NCI-H2227 (cell line): Measurements from ENCODE around the gene FZD4.
A peak's percentile ranks its signal among the peaks of the same experiment; 100 is the strongest.
"Not testable (repeated sequence)": the region's sequence is repeated elsewhere in the genome, so short reads cannot be mapped to it uniquely, and the experiment has no call there.

Experiments
- DNase-seq: peaks from one replicate; lab custom pipeline; 2025; ENCODE audit not compliant: unreplicated experiment; lab: John Stamatoyannopoulos, UW

The FZD4 gene

DNA sequence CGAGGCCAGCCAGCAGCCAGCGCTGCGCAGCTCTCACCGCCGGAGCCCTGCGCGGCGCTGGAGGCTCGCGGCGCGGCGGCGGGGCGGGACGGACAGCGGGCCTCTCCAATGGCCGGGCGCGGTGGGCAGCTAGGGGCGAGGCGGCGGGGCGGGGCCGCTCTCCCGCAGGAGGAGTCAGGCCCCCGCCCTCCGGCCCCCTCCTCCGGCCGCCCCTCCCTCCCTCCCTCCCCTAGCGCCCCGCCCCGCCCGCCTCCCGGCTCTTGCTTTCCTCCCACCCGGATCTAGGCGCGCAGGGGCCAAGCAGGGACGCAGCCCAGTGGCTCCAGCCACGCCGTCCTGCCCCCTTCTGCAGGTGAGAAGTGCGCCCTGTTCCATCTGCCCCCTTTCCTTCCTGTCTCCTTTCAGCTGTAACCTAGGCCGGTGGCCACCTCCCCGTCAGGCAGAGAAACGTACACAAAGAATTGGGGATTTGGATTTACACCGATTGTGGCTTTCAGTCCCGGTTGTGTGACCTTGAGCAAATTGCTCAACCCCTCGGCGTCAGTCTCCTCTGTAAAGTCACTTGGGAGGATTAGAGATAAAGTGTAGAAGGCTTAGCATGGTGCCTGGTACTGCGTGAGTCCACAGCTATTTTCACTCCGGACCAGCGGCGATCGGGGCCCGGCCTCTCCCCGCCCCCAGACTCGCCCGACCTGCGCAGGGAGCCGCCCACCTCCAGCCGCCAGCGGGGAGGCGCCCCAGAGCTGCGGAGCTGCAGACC is at the start of gene FZD4:
FZD4 (minus strand) TSS at position 35 of the 760 bp plus-strand sequence. CDS start 310 bp downstream, outside the sequence.
- peak; percentile 90 for DNase-seq

DNA sequence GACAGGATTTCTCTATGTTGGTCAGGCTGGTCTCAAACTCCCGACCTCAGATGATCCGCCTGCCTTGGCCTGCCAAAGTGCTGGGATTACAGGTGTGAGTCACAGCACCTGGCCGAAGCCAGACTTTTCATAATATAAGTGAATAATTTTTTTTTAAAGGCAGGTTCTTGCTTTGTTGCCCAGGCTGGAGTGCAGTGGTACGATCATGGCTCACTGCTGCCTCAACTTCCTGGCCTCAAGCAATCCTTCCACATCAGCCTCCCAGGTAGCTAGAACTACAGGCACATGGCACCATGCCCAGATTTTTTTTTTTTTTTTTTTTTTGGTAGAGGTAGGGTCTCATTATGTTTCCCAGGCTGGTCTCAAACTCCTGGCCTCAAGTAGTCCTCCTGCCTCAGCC is 49.1 kb upstream of the FZD4 start:
- not testable (repeated sequence) for DNase-seq

DNA sequence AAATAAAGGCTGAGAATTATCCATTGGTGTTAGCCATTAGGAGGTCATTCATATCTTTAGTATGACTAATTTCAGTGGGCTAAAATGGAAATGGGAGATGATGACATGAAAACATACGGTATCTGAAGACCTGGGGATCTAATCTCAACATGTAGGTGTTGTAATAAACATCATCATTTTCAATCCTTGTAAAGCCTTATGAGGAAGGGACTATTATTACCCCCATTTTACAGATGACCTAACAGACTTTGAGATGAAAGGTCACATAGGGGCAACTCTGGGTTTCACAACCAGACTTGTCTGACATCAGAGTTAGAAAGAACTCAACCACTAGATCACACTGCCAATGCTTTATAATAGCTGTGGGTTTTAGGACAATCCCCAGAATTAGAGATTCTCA is 47.7 kb upstream of the FZD4 start:
- no peak for DNase-seq

DNA sequence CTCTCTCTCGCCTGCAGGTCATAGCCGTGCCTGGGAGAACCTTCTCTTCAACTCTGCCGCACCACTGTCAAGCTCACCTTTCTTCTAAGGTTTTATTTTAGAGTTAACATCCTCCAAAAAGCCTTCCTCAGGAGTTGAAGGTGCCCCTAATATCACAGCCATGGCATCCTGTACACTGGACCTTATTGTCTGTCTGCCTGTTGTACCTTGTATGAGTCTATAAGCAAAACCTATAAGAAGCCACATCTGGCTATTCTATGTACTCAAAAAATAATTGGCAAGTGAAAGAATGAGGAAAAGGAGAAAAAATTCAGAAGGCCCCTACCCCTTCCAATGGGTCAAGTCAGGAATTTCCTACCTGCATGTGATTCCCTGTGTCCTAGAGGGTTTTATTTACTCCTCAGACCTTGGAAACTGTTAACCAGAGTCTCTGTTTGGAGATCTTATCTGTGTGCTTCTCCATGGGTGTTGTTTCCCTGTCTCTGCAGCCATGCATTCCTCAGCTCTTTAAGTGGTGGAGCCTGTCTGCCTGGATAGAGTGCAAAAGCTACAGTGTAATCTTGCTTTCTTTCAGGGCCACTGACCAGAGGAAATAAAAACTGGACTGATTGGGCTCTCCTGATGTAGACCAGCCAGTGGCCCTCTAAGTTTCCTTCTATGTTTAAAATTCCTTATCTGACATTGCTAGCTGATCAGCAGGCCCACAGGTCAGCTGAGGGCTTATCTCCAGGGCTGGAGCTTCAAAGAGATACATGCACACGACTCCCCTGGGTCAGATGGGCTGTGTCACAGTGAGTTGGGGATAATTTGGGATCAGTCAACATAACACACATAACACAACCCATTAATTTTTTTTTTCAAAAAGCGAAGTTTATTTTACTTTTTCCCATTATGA is 44.9 kb upstream of the FZD4 start:
- no peak for DNase-seq

DNA sequence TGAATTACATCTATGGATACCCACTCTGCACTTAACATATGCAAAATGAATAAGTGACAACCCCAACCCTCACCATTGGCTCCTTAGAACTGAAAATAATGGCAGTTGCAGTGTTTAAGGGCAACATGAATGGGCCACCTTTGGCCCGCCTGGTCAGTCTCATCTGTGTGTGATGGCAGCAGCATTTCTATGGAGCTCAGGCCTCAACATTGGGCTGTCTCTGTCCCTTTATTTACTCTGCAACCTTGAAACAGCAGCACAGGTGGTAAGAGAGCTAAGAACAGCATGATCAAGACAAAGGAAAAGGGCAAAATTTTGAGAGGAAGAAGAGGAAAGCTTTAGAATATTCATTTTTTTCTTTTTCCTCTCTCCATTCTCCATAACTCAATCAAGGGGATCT is 44.2 kb upstream of the FZD4 start:
- no peak for DNase-seq

DNA sequence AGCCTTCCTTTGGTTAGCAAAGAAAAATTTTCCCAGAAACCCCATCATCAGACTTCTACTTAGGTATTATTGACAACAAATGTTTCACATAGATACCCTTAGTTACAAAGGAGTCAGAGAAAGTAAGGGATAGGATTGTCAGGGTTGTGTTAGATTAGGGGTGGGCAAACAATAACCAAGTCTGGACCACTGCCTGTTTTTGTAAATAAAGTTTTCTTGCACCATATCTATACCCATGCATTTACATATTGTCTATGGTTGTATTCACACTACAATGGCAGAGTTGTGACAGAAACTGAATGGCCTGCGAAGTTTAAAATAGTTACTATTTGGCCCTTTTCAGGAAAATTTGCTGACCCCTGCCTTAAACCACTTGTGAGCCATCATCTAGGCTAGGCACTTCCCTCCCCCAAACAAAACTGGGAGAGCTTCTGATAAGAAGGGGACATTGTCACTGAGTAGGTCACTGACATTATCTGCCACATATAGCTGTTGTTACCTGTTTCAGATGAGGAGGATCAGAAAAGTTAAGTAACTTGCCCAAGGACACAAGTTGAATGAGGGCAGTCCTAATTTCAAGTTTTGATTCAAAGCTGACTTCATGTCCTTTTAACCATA is 41.9 kb upstream of the FZD4 start:
- DNase-seq, result no peak

DNA sequence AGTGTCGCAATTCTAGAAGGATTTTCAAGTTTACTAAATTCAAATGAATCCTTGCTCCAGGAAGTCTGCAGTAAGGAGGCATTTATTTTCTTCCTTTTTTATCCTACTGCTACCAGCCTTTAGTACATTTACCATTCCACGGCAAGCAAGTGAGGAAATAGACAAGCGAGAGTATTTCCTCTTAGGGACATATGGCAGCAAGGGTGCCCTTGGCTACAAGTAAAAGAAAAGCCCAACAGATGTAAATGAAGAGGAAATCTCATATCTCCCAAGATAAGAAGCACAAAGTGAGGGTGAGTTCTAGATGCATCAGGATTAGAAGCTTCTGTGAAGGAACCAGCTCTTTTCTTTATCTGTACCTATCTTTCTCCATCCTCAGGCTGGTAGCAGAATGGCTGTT is 37.8 kb upstream of the FZD4 start:
- no peak for DNase-seq

DNA sequence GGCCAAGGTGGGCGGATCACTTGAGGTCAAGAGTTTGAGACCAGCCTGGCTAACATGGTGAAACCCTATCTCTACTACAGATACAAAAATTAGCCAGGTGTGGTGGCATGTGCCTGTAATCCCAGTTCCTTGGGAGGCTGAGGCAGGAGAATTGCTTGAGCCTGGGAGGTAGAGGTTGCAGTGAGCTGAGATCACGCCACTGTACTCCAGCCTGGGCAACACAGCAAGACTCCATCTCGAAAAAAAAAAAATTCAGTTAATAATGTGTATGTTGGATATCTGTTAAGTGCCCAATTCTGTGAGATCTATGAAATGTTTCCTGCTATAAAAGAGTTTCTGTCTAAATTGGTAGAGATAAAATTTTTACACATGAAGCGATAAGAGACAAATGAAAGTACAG is 37.1 kb upstream of the FZD4 start:
- not testable (repeated sequence) for DNase-seq

DNA sequence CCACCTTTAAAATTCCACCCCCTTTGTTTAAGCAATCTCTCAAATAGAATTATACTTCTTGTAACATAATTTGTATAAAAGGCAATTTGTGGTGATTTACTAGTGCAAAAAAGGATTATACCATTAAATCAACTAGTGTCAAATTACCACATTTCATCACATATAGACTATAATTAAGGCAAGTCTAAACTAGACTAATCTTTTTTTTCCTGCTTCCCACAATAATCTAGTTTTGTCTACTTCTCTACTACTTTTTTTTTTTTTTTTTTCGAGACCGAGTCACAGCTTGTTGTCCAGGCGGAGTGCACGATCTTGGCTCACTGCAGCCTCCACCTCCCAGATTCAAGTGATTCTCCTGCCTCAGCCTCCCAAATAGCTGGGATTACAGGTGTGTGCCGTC is 36.1 kb upstream of the FZD4 start:
- no peak for DNase-seq

DNA sequence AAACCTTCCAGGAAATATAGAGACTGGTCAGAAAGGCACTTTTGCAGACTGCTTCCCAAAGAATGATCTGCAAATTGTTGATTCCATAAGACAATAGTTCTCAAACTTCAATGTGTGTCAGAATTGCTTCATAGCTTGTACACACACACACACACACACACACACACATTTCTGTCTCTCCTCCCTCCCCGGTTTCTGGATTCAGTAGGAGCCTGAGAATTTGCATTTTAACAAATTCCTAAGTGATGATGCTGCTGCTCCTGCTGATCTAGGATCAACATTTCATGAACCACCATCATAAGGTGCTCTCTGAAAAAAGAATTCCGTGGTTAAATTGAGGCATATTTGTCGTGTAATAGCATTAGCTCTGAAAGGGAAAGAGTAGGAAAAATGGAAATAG is 35.3 kb upstream of the FZD4 start:
- no peak for DNase-seq

DNA sequence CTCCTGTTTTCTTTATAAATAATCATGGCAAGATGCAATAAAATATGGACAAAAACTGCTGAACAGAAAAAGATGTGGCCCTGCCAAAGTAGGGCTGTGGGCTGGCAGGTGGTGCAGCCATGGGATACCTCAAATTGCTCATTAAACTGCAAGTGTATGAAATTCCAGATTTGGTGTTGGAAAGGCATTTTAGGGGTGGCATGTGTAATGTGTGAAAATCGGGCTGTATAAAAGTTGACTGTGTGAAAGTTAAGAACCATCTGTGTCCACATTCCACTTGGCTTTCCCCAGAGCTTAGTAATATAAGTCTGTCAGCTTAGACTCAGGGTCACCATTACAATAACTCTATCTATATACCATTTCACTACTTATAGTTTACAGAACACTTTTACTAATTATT is 34.8 kb upstream of the FZD4 start:
- no peak for DNase-seq

DNA sequence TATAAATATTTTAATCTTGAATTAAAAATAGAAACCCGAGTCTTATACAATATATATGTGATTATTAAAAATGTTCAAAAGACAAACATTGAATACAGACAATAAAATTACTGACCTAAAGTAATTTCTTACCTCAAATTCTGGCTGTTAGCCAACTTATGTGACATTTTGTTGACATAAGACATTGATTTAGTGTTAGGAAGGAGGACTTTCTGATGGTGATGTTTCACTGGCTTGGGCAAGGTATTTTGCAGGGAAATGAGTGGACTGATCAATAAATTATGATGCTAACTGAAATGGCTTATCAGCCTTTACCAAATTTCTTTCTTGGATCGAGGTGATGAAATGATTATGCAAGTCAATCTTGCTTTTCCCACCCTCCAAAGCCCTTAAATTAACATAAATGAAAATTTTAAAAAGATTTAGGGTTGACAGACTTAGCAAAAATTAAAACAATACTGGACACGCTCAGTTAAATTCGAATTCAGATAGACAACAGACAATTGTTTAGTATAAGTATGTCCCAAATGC is 33.2 kb upstream of the FZD4 start:
- DNase-seq, result no peak

DNA sequence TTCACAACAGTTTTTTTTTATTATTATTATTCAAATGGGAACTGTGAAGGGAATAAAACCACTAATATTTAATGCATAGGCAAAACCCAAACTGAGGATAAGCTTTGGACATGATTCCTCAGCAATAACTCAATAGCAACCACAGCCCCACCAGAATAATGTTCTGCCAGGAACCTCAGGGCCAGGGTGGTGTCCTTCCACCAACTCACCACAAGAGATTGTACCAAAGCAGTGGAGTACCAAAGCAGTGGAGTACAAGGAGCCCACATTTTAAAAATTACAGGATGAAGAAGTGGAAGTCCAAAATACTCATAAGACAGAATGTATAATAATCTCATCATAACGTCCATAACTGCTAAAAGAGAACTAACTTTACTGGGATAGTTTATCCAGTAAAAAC is 32.5 kb upstream of the FZD4 start:
- DNase-seq, result no peak

DNA sequence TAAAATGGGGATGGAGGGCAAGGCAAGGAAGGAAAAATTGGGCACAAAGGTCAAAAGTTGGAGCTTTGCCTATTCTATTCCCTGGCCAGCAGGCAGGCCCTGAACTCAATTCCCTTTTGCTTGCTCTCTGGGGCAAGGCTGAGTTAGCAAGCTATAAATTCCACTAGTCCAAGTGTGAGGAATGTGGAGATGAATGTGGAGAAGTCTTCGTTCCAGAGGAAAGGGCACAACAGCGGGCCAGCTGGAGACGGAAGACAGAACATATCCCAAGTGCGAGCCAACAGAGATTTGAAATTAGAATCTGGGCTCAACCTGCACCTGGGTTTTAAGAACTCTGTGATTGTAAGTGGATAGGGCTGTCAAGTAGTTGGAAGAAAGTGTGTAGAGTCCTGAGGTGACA is 29.5 kb upstream of the FZD4 start:
- no peak for DNase-seq

DNA sequence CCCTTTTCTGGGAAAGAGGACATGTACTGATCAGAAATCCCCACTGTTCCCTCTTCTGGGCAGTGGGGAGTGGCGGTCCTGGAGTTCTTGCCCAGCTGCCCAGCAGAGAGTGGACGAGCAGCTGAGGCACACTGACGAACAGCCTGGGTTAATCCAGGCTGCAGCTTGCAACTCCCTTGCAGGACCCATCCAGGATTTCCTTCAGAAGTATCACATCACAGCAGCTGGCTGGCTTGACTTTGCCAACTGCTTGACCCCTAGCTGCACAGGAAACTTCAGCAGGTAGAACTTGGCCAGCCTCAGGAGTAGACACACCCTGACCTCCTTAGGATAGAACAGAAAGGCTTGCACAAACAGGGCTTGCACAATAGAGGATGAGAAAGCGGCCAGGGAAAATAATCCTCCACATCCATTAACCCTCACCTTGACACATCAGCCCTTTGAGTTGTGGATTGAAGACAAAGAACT is 27.9 kb upstream of the FZD4 start:
- no peak for DNase-seq

DNA sequence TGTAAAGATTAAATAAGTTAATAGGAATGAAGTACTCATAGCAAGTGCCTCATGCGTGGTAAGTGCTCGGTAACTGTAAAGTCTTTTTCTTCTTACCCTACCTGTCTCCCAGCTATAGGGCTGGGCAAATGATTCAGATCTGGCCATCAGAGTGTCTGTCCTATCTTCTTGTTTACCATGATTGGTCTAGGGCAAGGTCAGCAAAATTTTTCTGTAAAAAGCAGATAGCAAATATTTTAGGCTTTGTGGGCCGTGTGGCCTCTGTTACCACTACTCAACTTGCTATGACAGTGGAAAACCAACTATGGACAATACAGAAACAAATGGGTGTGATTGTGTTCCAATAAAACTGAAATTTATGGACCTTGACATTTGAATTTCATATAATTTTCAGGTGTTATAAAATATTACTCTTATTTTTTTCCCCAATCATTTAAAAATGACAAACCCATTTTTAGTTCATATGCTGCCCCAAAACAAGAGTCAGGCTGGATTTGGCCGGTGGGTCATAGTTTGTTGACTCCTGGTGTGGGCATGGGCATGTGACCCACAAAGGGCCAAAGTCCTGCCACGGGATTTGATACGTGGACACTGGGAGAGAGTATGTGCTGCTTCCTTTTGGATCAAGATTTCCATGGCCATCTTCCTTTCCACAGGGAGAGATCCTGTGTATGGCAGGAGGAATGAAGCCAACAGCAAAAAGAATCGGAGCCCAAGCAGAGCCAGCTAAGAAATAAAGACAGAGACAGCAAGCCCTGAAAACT is 26.8 kb upstream of the FZD4 start:
- no peak for DNase-seq

DNA sequence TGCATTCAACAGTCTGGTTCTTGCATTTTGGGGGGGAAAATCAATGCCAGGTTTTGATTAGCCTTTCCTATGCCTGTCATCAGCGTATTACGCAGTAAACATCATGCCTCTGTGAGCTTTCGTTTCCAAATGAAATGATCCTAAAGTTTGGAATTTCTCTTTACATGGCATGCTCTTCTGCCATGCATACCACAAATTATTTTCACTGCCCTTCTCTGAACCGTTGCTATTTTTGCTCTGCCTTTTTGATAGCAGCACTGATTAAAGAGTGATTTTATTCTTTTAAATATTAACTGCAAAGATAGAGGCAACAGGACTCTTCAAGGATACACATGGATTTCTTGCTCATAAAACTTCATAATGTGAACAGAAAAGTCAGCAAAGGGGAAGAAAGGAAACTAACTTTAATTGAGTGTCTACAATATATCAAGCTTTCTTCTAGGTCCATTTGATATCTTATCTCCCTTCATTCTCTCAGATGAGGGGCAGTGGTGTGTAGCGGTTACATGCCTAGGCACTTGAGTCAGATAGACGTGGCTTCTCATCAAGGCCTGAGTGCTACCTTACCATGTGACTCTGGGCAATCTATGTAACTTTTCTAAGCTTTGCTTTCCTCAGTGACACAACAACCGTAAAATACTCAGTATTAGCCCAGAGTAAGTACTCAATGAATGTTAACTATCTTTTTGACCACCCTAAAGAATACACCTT is 25.0 kb upstream of the FZD4 start:
- DNase-seq, result no peak

DNA sequence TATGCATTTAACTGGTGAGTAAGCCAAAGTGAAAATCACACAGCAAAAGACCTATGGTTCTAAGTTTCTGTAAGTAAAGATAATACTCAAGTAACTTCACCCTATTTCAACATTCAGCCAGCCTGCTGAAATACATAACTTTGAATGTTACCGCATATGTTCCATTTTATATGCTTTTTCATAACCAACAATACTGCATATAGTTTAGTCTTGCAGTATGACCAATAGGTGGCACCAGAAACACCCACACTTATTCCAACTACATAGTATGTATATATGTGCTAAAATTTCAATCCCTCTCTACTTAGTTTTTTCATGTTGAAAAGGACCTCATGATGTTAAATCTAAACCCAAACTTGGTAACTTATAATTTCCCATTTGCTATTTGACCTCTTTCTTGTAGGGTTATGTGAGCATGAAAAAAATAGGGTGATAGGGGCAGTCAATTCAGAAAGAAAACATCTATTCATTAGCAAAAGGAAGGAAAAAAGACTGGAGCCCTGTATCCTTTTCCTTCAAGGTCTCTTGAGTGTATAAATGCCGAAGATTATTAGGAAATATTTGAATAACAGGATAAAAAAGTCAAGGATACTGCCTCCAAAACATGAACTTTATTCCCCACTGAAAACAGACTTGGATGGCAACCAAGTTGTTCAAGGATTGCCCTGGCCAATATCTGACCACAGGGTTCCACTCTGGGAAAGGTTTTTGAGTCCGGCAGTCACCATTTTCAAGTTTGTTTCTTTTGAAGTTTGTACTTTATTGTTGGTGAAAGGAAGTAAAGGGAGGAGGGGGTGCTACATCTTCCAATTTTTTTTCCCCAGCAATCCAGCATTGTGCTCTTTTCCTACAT is 23.8 kb upstream of the FZD4 start:
- peak; percentile 8 for DNase-seq

DNA sequence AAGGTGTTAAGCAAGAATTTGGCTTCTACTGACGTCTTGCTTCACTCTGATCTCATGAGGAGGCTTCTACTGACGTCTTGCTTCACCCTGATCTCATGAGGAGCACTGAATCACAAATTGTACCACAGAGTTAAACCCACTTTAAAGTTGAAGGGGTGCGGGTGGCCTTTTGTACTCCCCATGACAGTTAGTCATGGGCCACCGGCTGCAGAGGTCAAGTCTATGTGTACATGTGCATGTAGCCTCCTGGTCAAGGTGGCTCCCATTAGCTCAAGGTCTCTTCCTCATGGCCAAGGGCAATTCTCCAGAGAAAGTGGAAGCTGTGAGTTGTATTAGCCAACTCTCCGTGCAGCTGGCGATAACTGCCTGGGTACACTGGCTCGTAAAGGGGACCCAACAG is 23.1 kb upstream of the FZD4 start:
- DNase-seq, result no peak
